HG02870 (cell line): ENCODE measurements around the gene ERLIN1.
"Not testable (repeated sequence)": the region's sequence is repeated elsewhere in the genome, so short reads cannot be mapped to it uniquely, and the experiment has no call there.

Experiments
- ATAC-seq: cut with Tn5 transposase; IDR thresholded peaks from one replicate; pipeline ENCODE4 v1.9.1; 2021; ENCODE audit warnings: mild to moderate bottlenecking, moderate library complexity; ENCODE audit not compliant: unreplicated experiment

ERLIN1 gene

GRCh38 chr10:100138921-100139496 lies 46.8 kb downstream of the ERLIN1 start:
- ATAC-seq, result no peak

GRCh38 chr10:100135486-100135885 lies 50.3 kb downstream of the ERLIN1 start:
- ATAC-seq, result no peak

- no peak for ATAC-seq
Observed at GRCh38 chr10:100133801-100134200, 52.0 kb downstream of the ERLIN1 start.

GRCh38 chr10:100132427-100132826 lies 53.4 kb downstream of the ERLIN1 start:
- ATAC-seq, result no peak

GRCh38 chr10:100131571-100131970 lies 54.3 kb downstream of the ERLIN1 start:
- no peak for ATAC-seq

GRCh38 chr10:100130831-100131230 lies 55.0 kb downstream of the ERLIN1 start:
- no peak for ATAC-seq

- ATAC-seq, result no peak
Observed at GRCh38 chr10:100129424-100129823, 56.4 kb downstream of the ERLIN1 start.

- ATAC-seq, result no peak
Observed at GRCh38 chr10:100128951-100129350, 56.9 kb downstream of the ERLIN1 start.

- not testable (repeated sequence) for ATAC-seq
Observed at GRCh38 chr10:100125335-100125734, 60.5 kb downstream of the ERLIN1 start.

- ATAC-seq, result no peak
Observed at GRCh38 chr10:100124097-100124496, 61.7 kb downstream of the ERLIN1 start.

- ATAC-seq, result no peak
Observed at GRCh38 chr10:100122780-100123179, 63.0 kb downstream of the ERLIN1 start.

GRCh38 chr10:100120550-100120949 lies 65.3 kb downstream of the ERLIN1 start:
- ATAC-seq, result no peak

GRCh38 chr10:100119726-100120125 lies 66.1 kb downstream of the ERLIN1 start:
- no peak for ATAC-seq

GRCh38 chr10:100114976-100115770 lies 70.7 kb downstream of the ERLIN1 start:
- no peak for ATAC-seq

GRCh38 chr10:100114460-100114859 lies 71.4 kb downstream of the ERLIN1 start:
- no peak for ATAC-seq

- ATAC-seq, result no peak
Observed at GRCh38 chr10:100109670-100110069, 76.2 kb downstream of the ERLIN1 start.

GRCh38 chr10:100106865-100107264 lies 79.0 kb downstream of the ERLIN1 start:
- no peak for ATAC-seq

- ATAC-seq, result no peak
Observed at GRCh38 chr10:100104300-100104699, 81.5 kb downstream of the ERLIN1 start.

GRCh38 chr10:100103581-100103980 lies 82.2 kb downstream of the ERLIN1 start:
- no peak for ATAC-seq

- ATAC-seq, result no peak
Observed at GRCh38 chr10:100101192-100102076, 84.4 kb downstream of the ERLIN1 start.

- ATAC-seq, result no peak
Observed at GRCh38 chr10:100100651-100101184, 85.1 kb downstream of the ERLIN1 start.
